WTC11 (cell line): ENCODE data around the gene VAC14. TPM values are rescaled to one million over a fixed set of nuclear protein-coding genes. Genes with fewer than 3 reads are reported as not detected.
A peak's percentile ranks its signal among the peaks of the same experiment; 100 is the strongest.

Experiments used
- ATAC-seq: fragments of 200-7000 bp; cut with Tn5 transposase; 2 replicates; pipeline ENCODE4 v1.10.0; 2021; ENCODE audit warnings: mild to moderate bottlenecking, moderate library complexity
- CTCF ChIA-PET: fragments of 300-600 bp; sonication (Branson Sonifier 250); formaldehyde crosslinking; loops from one replicate; lab custom pipeline; 2021; ENCODE audit warnings: antibody characterized with exemption; lab: Charles Lee
- POLR2A ChIA-PET: fragments of 350-600 bp; sonication (Branson Sonifier 250); formaldehyde crosslinking; loops from one replicate; lab custom pipeline; 2021; ENCODE audit warnings: antibody characterized with exemption; lab: Charles Lee
- DNase-seq: peaks from one replicate; pipeline ENCODE4 v3.0.0; 2021; ENCODE audit warnings: low spot score
- H3K27ac Mint-ChIP-seq: 2 replicates; pipeline ENCODE4 v1.8.0; 2021; ENCODE audit warnings: mixed read lengths
- H3K27me3 Mint-ChIP-seq: 2 replicates; pipeline ENCODE4 v1.8.0; 2021; ENCODE audit warnings: low read depth, mild to moderate bottlenecking, moderate library complexity, mixed read lengths
- H3K36me3 Mint-ChIP-seq: 2 replicates; pipeline ENCODE4 v1.8.0; 2021; ENCODE audit warnings: mixed read lengths
- H3K4me1 Mint-ChIP-seq: 2 replicates; pipeline ENCODE4 v1.8.0; 2022; ENCODE audit warnings: mixed read lengths
- H3K4me3 Mint-ChIP-seq: 2 replicates; pipeline ENCODE4 v1.8.0; 2021; ENCODE audit warnings: mild to moderate bottlenecking, moderate library complexity, mixed read lengths
- H3K9me3 Mint-ChIP-seq: 2 replicates; pipeline ENCODE4 v1.8.0; 2021; ENCODE audit warnings: mixed read lengths
- ATF1 ChIP-seq: sonication (generic); formaldehyde crosslinking; IDR thresholded peaks from 2 replicates; pipeline ENCODE4 v1.8.1; 2023; ENCODE audit warnings: mild to moderate bottlenecking, moderate library complexity, missing genetic modification reagents
- ATF6 ChIP-seq: sonication (generic); formaldehyde crosslinking; IDR thresholded peaks from 2 replicates; pipeline ENCODE4 v1.8.1; 2023; ENCODE audit warnings: mild to moderate bottlenecking, missing genetic modification reagents
- ESRRA ChIP-seq: sonication (generic); formaldehyde crosslinking; IDR thresholded peaks from 2 replicates; pipeline ENCODE4 v1.8.1; 2022; ENCODE audit warnings: mild to moderate bottlenecking, missing genetic modification reagents, borderline replicate concordance
- FOXP1 ChIP-seq: sonication (generic); formaldehyde crosslinking; IDR thresholded peaks from 2 replicates; pipeline ENCODE4 v1.8.0; 2022; ENCODE audit warnings: missing genetic modification reagents, mild to moderate bottlenecking, moderate library complexity, borderline replicate concordance
- GABPB1 ChIP-seq: sonication (generic); formaldehyde crosslinking; IDR thresholded peaks from 2 replicates; pipeline ENCODE4 v1.8.1; 2023; ENCODE audit warnings: mild to moderate bottlenecking, missing genetic modification reagents
- IRF2 ChIP-seq: sonication (generic); formaldehyde crosslinking; IDR thresholded peaks from 2 replicates; pipeline ENCODE4 v1.8.0; 2022; ENCODE audit warnings: low read depth, missing genetic modification reagents, borderline replicate concordance
- JUN ChIP-seq: sonication (generic); formaldehyde crosslinking; IDR thresholded peaks from 2 replicates; pipeline ENCODE4 v1.8.0; 2023; ENCODE audit warnings: mild to moderate bottlenecking, missing genetic modification reagents
- MLX ChIP-seq: sonication (generic); formaldehyde crosslinking; IDR thresholded peaks from 2 replicates; pipeline ENCODE4 v1.8.1; 2023; ENCODE audit warnings: mild to moderate bottlenecking, missing genetic modification reagents, moderate library complexity
- NFYB ChIP-seq: sonication (generic); formaldehyde crosslinking; conservative IDR thresholded peaks from 2 replicates; pipeline ENCODE4 v1.8.0; 2022; ENCODE audit warnings: low read depth, missing genetic modification reagents
- NR3C1 ChIP-seq: sonication (generic); formaldehyde crosslinking; conservative IDR thresholded peaks from 2 replicates; pipeline ENCODE4 v1.8.1; 2023; ENCODE audit warnings: low read depth, mild to moderate bottlenecking, missing genetic modification reagents
- SOX15 ChIP-seq: fragments of 250-450 bp; sonication (Bioruptor Pico); IDR thresholded peaks from 2 replicates; pipeline ENCODE4 v1.9.0; 2021; ENCODE audit warnings: mild to moderate bottlenecking
- total RNA-seq: library from RNA; stranded (reverse); gene quantifications from 3 replicates; pipeline ENCODE4 v1.2.3, GENCODE V29; 2021
- TF ChIP-seq, protein P1 (sequence below): sonication (generic); formaldehyde crosslinking; IDR thresholded peaks from 2 replicates; pipeline ENCODE4 v1.8.0; 2022; ENCODE audit warnings: missing genetic modification reagents
- TF ChIP-seq, protein P2 (sequence below): sonication (generic); formaldehyde crosslinking; IDR thresholded peaks from 2 replicates; pipeline ENCODE4 v1.8.0; 2022; ENCODE audit warnings: mild to moderate bottlenecking, missing genetic modification reagents
- TF ChIP-seq, protein P3 (sequence below): sonication (generic); formaldehyde crosslinking; IDR thresholded peaks from 2 replicates; pipeline ENCODE4 v1.8.0; 2022; ENCODE audit warnings: mild to moderate bottlenecking, missing genetic modification reagents

VAC14 gene
- total RNA-seq, 1 experiment from 2014 or later = 60.1 TPM

- CTCF ChIA-PET = interaction anchor here (3.0 kb wide), 2 partner anchors 20 to 112 kb away, joined by 12 to 20 read pairs; no protein-coding TSS in a partner anchor
- Mint-ChIP-seq H3K9me3 (no peaks in the 10 kb centered on the region), H3K36me3 (no peaks in the 10 kb centered on the region), H3K27ac (no peak overlapping the region), H3K4me1 (peaks cover 17% of the 10 kb centered on the region), H3K27me3 (no peaks in the 10 kb centered on the region), H3K4me3 (no peak overlapping the region)
- ATAC-seq (no peak), DNase-seq (no peak)
- POLR2A ChIA-PET = interaction anchor here (0.7 kb wide), 1 partner anchor 268 kb away, joined by 4 read pairs; no protein-coding TSS in a partner anchor
- no peak for TF ChIP-seq SOX15 (CRISPR knock-in tag)
- no peak for TF ChIP-seq IRF2 (CRISPR knock-in tag)
These were observed 142.0 kb downstream of the VAC14 start for GRCh38 chr16:70658921-70659320.

DNA sequence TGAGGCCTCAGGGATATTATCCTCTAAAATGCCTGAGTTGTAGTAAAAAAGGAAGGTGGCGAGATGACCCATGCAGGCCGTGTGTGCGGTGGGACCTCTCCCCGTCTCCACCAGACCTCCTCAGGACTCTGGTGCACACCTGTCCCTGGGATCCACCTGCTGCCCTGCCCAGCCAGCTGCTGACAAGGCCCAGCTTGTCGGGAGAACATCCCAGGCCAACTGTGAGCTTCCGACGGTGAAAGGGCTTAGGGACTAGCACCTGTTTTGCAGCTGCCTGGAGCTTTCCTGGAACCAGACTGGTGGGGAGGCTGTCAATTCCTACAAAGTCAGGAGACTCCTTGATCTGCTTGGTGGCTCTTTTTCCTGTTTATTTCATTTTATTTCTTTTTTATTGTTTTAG lies 143.0 kb downstream of the VAC14 start:
- Mint-ChIP-seq H3K27me3 (no peaks in the 10 kb centered on the region), H3K36me3 (no peaks in the 10 kb centered on the region), H3K9me3 (no peaks in the 10 kb centered on the region), H3K27ac (no peak overlapping the region), H3K4me1 (peaks cover 19% of the 10 kb centered on the region), H3K4me3 (no peak overlapping the region)
- ATAC-seq = no peak
- no peak for TF ChIP-seq NR3C1 (CRISPR knock-in tag)
- TF ChIP-seq NFYB (CRISPR knock-in tag) = no peak
- TF ChIP-seq ATF1 (CRISPR knock-in tag) = no peak
- no peak for TF ChIP-seq ATF6 (CRISPR knock-in tag)
- no peak for TF ChIP-seq FOXP1 (CRISPR knock-in tag)
- no peak for TF ChIP-seq ESRRA (CRISPR knock-in tag)
- TF ChIP-seq, protein P1, sequence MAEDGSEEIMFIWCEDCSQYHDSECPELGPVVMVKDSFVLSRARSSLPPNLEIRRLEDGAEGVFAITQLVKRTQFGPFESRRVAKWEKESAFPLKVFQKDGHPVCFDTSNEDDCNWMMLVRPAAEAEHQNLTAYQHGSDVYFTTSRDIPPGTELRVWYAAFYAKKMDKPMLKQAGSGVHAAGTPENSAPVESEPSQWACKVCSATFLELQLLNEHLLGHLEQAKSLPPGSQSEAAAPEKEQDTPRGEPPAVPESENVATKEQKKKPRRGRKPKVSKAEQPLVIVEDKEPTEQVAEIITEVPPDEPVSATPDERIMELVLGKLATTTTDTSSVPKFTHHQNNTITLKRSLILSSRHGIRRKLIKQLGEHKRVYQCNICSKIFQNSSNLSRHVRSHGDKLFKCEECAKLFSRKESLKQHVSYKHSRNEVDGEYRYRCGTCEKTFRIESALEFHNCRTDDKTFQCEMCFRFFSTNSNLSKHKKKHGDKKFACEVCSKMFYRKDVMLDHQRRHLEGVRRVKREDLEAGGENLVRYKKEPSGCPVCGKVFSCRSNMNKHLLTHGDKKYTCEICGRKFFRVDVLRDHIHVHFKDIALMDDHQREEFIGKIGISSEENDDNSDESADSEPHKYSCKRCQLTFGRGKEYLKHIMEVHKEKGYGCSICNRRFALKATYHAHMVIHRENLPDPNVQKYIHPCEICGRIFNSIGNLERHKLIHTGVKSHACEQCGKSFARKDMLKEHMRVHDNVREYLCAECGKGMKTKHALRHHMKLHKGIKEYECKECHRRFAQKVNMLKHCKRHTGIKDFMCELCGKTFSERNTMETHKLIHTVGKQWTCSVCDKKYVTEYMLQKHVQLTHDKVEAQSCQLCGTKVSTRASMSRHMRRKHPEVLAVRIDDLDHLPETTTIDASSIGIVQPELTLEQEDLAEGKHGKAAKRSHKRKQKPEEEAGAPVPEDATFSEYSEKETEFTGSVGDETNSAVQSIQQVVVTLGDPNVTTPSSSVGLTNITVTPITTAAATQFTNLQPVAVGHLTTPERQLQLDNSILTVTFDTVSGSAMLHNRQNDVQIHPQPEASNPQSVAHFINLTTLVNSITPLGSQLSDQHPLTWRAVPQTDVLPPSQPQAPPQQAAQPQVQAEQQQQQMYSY = no peak
- TF ChIP-seq MLX (CRISPR knock-in tag) = no peak
- TF ChIP-seq, protein P2, sequence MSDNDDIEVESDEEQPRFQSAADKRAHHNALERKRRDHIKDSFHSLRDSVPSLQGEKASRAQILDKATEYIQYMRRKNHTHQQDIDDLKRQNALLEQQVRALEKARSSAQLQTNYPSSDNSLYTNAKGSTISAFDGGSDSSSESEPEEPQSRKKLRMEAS (CRISPR knock-in tag) = no peak
- TF ChIP-seq, protein P3, sequence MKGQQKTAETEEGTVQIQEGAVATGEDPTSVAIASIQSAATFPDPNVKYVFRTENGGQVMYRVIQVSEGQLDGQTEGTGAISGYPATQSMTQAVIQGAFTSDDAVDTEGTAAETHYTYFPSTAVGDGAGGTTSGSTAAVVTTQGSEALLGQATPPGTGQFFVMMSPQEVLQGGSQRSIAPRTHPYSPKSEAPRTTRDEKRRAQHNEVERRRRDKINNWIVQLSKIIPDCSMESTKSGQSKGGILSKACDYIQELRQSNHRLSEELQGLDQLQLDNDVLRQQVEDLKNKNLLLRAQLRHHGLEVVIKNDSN (CRISPR knock-in tag) = no peak
- ChIA-PET POLR2A (no interaction called here), CTCF (interaction anchor here (3.0 kb wide), 2 partner anchors 21 to 113 kb away, joined by 12 to 20 read pairs; no protein-coding TSS in a partner anchor)
- DNase-seq = no peak

- peak overlapping the region; percentile 69; the same call in 1 of the 2 replicates for H3K27ac Mint-ChIP-seq
- ChIA-PET CTCF (interaction anchor here (0.6 to 1.0 kb wide), 2 partner anchors 48 to 114 kb away, joined by 3 to 9 read pairs; no protein-coding TSS in a partner anchor), POLR2A (interaction anchor here (0.7 kb wide), 1 partner anchor 888 kb away, joined by 3 read pairs; no protein-coding TSS in a partner anchor)
- DNase-seq = no peak
- peak; percentile 54; the same call in 1 of the 2 replicates for TF ChIP-seq GABPB1 (CRISPR knock-in tag)
- no peak for TF ChIP-seq JUN (CRISPR knock-in tag)
- ATAC-seq = peak; percentile 29
- no peak overlapping the region for H3K4me3 Mint-ChIP-seq
- no peaks in the 10 kb centered on the region for H3K9me3 Mint-ChIP-seq
- H3K36me3 Mint-ChIP-seq = no peaks in the 10 kb centered on the region
- no peaks in the 10 kb centered on the region for H3K27me3 Mint-ChIP-seq
- H3K4me1 Mint-ChIP-seq = peaks cover 17% of the 10 kb centered on the region
These were observed 144.2 kb downstream of the VAC14 start for GRCh38 chr16:70656712-70657263.
